PC-9 (cell line): ENCODE results near the gene USH1C.

Source experiments
- CTCF ChIP-seq: fragments of 200-600 bp; sonication (generic); conservative IDR thresholded peaks from 2 replicates; pipeline ENCODE4 v1.6.1; 2017; ENCODE audit warnings: mixed run types, antibody characterized with exemption, mild to moderate bottlenecking, moderate library complexity
- EZH2 ChIP-seq: fragments of 200-600 bp; sonication (generic); IDR thresholded peaks from 2 replicates; pipeline ENCODE4 v1.8.0; 2017; ENCODE audit warnings: antibody characterized with exemption, low read depth

- TF ChIP-seq CTCF, result no peak
- no peak for TF ChIP-seq EZH2
These were observed 34.1 kb upstream of the USH1C start for GRCh38 chr11:17578296-17578695.
